HCEC 1CT (cell line): ENCODE measurements around the gene PCYT2.

Experiments used
- DNase-seq: peaks from one replicate; pipeline ENCODE4 v3.0.0-alpha.2; 2017

The PCYT2 gene

DNA sequence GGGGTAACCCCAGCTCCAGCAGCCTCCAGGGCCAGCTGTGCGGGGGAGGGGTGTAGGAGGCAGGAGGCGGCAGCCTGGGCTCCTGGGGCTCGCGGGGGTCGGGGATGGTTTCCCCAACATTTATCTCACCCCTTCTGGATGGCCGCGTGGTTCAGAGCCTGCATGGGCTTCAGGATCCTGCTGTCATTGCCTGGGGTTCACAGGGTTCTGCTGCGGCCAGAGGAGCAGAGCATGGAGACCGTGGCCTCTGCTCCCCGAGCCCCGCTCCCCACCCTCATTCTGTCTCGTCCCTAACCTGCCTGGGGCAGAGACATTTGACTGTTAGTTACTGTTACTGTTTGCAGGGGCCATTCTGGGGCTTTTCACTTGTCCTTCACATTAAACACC lies 31.0 kb upstream of the PCYT2 start:
- no peak for DNase-seq

DNA sequence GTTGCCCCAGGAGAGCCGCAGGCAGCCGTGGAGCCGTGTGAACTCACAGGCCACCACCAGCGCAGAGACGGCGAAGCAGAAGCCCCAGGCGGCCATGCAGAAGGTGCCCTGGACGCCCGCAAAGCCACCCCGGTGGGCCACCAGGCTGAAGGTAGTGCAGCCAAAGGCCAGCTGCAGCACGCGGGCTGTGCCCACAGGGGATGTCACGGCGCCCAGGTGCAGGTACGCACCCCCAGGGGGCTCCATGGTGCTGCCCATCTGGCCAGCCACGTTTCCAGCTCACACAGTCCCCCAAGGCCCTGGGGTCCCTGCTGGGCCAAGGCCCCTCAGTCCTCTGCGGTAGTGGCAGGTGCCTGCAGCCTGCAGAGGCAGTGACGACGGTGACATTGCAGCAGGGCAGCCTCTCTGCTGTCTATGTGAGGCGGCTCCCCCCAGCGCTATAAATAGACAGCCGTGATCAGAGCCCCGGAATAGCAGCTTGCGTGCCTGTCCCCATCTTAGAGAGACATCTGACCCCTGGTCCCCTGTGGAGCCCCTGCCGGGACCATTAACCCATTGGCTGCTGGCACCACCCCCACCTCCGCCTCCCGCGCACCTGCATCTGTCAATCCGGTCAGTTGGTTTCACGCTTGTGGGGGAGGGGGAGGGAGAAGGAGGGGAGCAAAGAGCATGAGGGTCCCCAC lies 30.4 kb upstream of the PCYT2 start:
- no peak for DNase-seq

DNA sequence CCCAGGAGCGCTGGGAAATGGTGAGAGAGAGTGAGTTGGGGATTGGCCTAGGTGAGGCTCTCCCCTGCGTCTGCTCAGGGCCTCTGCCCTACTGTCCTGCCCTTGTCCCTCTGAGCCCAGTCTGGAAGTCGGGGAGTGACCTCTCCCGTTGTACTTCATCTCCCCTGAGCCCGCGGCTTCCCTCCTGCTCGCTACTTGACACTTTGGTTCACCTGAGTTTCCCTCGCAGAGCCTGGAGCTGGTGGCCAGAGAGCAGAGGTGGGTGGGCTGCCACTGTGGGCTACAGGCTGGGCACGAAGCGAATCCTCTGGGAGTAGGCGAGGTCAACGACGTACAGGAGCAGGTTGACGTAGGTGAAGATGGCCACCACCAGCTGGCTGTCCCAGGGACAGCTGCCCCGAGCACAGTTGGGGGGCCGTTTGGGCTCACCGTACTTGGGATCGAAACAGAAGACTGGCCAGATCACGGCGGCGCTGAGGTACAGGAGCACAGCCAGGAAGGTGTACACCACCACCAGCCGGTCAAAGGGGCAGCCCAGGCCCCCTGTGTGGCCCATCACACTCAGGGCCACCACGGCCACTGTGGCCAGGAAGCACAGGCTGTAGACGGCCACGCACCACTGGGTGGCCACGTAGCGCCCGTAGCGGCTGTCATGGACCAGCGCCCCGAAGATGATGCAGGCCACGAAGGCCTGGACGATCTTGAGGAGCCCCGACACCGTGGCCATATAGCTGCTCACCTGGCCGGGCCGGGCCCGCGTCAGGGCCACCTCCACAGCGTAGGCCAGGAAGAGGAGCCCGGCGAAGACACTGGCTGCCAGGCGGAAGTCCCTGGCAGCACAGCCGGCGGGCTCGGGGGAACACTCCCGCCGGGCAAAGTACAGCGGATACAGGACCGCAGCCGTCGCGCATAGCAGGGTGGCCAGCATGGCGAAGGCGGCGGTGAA lies 29.6 kb upstream of the PCYT2 start:
- no peak for DNase-seq

DNA sequence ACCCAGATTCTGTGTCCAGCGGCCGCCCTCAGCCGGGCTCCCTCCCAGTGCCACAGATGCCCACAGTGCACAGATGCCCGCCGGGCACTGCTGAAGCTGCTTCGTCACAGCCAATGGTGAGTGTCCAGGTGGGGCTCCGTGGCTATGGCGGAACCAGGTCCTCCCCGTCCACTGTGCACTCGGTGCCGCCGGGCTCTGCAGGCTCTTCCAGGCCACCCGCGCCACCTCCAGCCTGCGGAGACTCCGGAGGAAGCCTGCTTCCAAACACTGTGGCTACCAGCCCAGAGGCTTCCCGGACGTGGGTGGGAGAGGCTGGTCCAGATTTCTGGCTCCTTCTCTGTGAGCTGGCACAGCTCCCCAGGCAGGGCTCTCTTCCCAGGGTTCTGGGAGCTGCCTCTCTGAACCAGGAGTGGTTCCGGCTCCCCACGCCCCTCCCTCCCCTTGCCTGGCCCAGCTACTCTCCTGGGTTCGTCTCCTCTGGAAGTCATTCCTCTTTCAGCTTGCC lies 28.7 kb upstream of the PCYT2 start:
- no peak for DNase-seq

DNA sequence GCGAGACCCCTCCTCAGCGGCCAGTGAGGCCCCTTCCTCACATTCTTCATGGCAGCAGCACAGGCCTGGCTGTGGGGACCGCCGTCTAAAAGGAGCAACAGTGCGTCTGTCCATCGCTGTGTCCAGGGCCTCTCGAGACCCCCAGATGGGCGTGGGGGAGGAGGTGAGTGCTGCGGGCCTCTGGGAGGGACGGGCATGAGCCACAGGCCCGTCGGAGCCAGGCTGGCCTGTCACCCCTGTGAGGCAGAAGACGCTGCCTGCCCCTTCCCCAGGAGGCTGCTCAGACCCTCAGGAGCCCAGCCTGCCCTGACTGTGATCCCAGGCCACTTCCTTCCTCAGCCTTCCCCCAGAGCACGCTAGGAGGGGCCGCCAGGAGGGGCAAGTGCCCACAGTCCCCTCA lies 28.0 kb upstream of the PCYT2 start:
- no peak for DNase-seq

DNA sequence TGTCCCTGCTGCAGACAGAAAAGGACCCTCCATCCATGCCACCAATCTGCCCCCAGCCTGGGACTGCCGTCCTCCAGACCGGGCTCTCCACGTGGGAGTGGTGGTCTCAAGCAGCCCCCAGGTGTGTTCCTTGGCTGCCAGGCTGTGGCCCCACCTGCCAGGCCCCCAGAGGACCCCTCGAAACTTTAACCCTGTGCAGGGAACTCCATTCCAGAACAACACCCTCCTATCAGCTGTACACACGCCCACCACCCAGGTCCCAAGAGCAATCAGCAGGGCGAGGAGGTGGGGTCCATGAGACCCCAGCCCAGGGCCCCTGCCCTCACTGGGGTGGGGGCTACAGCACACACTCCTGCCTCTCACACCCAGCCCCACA lies 24.5 kb upstream of the PCYT2 start:
- no peak for DNase-seq

DNA sequence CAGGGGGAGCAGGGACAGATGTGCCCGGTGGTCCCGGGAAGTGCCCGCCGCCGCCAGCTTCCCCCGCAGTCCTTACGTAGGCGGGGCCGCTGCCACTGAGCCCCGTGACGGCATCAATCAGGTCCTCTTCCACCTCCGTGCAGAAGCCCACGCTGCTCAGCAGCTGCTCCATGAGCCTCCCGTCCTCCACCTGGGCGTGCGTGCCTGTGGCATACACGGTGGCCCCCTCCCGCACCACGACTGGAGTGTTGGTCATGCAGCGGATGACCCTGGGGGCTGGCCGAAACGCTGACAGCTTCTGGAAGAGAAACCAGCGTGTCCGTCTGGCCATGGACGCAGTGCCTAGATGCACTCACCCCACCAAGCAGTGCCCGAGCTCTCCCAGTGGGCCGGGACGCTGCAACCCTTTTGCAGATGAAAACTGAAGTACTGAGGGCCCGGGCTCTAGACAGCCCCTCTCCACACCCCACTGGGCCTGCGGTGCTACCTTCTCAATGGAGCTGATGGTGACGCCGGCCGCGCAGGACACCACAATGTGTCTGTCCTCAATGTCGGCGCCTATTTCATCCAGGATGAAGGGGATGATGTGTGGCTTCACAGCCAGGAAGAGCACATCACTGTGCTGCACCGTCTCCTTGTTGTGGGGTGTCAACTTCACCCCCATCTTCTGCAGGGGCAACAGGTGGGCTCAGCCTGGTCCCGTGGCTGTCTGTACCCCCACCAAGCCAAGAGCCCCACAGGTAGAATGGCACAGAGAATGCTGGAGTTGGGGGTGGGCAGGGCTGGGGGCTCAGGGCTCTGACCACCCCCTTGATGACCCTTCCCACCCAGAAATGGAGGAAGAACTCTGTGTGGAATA lies 23.9 kb upstream of the PCYT2 start:
- no peak for DNase-seq

DNA sequence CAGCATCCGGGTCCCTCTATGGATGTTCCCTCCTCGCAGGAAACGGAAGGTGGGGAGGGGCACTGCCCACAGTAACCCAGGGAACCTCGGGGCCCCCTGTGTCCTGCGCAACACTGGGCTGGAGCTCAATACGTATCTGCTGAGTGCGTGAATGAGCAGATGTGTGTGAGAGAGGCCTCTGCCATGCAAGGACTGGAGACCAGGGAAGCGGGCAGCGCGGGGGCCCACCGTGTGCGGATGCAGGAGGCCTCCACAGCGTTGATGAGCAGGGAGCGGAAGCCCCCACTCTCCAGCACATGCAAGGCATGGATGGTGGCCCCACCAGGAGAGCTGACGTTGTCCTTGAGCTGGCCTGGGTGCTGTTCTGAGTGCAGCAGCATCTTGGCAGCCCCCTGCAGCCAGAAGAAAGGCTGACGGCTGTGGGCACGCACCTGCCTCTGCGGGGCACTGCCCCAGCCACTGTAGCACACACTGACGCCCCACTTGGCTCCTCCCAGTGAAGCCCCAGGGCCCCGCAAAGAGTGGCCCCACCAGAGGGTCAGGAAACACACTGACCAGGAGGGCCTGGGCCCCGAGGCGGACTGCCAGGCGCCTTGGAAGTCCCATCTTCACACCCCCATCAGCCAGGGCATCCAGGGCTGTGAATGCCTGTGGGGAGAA lies 23.0 kb upstream of the PCYT2 start:
- DNase-seq, result no peak

DNA sequence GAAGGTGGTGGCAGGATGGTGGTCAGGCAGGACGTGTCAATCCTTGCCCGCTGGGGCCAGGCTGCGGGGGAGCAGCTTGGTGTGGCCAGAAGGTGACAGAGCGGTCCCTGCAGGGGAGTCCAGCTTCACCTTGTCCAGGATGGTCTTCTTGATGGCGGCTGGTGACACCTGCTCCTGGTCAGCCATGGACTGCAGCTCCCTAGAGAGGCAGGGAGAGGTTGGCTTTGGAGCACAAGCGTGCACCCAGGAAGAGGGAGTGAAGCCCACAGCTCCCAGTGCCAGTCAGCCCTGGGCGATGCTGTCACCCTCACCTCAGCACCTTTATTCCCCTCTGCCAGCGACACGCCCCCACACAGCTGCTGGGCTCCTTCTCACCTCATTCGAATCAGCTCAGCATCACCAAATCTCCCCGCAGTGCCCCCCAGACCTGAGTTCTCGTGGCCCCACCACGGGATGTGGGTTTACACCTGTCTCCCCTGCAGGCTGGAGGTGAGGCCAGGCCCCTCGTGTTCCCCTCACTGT lies 22.0 kb upstream of the PCYT2 start:
- no peak for DNase-seq

DNA sequence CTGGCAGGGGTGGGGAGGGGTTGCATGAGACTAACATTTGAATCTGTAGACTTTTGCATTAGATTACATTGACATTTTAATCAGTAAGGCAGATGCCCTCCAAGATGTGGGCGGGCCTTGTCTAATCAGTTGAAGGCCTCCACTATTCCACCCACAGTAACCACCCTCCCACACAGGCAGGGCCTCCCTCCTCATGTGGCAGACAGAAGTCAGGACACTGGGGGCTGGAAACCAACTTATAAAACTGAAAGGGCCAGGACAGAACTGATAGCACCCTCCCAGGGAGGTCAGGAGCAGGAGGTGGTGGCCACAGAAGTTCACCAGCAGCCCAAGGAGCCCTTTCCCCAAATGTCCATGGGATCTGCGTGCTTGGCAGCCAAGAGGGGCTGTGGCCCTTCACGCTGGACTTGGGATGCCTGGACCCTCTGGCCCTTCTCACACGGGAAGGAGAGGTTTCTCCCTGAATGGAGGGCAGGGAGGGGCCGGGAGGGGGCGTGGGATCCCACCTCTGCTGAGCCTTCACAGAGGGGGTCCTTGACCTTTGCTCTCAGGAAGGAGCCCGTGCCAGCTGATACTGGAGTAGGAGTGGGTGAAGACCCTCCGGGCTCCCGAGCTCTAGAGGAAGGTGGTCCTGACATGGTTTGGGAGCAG lies 21.3 kb upstream of the PCYT2 start:
- no peak for DNase-seq

DNA sequence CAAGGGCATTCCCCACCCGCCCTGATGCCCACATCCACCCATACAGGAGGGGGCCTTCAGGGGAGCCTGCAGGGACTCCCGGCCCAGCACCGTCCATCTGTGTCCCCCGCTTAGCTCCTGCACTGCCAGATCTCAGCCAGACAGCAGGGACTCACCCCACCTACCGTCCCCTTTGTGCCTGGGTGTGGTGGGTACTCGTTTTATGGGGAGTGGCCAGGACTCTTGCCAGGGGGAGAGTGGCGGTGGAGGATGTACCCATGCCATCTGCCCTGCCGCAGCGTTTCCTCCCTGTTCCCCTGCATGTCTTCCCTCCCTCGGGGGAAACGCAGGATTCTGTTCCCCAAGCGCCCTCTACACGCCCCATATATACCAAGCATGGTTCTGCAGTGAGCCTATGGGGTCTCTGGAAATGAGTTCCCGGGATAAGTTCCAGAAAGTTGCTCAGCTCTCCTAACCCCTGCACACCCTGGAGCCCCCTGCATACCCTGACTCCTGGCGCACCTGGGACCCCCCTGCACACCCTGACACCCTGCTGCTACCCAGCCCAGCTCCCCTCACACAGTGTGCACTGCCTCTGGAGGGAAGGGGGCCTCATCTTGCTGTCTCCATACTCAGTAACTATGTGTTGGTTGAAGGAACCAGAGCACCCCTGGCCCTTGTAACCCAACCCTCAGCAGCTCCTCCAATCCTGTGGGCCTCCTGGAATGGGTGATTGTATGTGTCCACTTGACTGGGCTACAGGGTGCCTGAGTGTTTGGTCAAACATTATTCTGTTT lies 20.5 kb upstream of the PCYT2 start:
- DNase-seq, result no peak

DNA sequence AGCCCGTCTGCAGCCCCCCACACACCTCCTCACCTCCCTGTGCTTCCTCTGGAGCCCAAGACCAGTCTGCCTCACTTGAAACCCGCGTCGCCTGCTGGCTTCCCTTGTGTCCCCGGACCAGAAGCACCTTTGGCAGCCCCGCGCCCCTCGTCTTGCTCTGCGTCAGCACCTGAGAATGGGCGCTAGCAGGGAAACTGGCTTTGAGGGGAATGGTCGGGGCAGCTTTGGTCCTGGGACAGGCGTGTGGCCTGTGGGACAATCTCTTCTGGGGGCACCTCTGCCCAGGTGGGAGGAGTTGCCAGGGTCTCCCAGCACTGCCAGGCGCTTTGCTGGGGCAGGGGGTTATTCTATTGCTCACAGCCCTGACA lies 20.0 kb upstream of the PCYT2 start:
- no peak for DNase-seq

DNA sequence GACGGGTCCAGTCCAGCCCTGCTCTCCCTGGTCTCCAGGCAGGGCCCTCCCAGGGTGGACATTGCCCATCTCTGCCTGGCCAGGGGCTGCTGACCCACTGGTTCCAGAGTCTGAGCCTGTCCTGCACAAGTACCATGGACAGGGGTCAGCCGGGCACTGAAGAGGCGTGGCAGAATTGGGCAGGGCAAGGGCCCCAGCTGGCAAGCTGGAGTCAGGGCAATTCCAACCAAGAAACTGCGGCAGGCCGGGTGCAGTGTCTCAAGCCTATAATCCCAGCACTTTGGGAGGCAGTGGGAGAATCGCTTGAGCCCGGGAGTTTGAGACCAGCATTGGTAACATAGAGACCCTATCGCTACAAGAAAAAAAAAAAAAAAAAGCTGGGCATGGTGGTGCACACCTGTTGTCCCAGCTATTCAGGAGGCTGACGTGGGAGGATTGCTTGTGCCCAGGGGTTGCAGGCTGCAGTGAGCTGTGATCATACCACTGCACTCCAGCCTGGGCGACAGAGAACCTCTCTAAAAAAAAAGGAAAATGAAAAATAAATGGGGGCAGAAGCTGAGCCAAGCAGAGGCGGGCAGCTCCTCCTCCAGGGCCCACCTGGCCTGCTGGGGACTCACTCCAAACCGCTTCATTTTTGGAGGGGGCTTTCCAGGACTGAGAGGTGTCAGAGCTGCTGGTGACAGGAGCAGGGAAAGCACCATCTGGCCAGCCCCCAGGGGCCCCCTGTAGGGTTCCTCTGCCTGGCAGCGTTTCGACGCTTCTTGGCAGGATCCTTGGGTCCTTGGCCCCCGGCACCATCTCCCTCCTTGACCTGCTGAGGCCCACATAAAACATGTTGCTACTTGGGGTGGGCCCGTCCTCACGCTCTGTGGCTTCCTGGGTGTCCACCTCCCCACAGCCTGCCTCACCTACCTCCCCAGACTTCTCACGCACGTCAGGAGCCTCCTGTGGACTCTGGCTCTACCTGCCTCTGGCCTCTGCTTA lies 19.2 kb upstream of the PCYT2 start:
- no peak for DNase-seq

DNA sequence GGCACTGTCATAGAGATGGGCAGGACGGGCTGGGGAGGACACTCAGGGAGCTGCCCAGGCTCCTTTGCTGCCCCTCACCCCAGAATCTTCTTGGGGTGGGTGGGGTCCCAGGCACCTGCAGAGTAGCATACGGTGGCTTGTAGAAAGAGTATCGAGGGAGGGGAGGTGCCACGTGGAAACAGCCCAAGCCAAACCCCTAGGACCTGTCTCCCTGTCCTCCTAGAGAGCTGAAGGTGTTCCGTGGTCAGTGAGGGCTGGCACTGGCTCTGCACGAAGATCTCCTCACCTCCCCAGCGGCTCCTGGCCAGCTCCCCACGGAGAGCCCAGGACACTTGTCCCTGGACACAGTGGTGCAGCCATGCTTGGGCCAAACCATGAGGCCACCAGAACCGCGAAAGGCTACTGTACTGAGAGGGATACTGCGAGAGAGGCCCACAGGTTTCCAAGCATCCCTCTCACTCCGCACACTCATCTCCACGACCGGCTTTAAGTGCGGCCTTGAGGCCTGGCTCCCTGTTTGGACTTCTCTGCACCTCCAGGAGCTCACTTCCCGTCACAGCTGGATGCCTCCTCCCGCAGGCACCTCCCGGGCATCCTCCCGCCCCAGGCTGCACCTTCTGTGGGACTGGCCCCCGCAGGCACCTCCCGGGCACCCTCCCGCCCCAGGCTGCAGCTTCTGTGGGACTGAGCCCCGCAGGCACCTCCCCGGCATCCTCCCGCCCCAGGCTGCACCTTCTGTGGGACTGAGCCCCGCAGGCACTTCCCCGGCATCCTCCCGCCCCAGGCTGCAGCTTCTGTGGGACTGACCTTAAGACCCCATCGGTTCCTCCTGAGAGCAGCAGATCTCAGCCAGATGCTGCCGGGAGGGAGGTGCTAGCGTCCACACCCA lies 18.3 kb upstream of the PCYT2 start:
- no peak for DNase-seq

DNA sequence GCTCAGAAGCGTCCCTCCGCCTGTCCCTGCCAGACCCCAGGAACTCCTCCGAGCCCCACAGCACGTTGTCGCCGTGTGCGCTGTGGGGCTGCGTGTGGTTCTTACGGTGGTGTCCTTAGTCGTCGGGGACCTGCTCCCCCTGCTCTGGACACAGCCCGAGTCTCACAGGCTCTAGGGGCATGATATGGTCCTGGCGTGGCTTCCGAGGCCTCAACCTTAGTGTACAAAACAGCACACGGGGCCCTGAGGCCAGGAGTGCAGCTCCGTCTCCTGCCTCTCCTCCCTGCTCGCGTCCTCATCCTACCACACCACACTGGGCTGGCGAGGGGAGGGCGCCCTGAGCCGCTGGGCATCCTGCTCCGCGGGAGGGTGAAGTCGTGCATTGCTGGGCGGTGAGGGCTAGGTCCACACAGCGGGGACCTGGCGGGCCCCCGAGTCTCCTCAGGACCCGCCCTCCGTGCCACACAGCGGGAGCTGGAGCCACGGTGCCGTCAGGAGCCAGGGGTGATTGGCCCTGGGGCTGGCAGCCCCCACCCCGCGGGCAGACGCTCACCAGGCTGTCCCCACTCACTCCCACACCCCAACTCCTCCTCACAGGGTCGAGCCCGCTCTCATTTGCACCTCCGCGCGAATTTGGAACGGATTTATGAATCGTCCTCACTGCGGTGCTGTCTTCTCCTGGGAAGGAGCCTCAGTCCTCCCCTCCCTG lies 17.5 kb upstream of the PCYT2 start:
- DNase-seq, result no peak

DNA sequence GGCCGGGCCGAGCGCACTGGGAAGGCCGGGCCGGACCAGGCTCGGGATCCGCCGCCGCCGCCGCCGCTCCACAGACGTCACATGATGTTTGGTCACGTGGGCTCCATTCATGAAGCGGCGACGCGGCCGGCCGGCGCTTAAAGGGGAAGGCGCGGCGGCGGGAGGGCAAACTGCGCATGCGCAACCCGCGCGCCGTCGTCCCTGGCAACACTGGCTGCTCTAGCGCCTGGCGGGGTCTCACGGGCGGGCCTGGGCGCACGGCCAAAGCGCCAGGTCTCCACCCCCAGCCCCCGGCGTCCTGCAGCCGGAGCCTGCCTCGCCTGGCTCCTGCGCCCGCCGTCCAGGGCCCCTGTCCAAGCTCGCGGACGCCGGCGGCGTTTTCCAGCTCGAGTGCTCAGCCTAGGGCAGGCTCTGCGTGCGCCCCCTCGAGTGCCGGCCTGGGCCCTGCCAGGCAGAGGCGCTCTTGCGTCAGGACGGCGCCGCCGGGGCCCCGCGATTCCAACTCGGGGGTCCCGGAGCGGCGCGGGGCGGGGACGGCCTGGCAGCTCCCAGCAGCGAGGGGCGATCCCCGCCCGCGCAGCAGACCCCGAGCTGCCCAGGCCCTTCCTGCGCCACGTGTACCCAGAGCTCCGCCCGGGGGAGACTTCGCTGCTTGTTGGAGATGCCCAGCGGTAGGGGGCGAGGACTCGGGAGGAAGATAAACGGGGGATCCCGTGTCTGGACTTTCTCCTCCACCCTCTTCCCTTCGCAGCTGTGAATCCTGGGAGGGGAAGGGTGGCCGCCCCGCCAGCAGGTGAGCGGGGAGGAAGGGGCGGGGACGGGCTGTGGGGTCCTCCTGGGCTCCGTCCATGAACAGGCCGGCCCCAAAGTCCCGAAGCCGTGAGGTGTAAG lies 16.7 kb upstream of the PCYT2 start, which contains the start of gene MAFG:
Gene MAFG (minus strand): TSS at position 83 of the 891 bp plus-strand sequence. CDS start 4,550 bp downstream, outside the sequence.
- peak; percentile 88 for DNase-seq

DNA sequence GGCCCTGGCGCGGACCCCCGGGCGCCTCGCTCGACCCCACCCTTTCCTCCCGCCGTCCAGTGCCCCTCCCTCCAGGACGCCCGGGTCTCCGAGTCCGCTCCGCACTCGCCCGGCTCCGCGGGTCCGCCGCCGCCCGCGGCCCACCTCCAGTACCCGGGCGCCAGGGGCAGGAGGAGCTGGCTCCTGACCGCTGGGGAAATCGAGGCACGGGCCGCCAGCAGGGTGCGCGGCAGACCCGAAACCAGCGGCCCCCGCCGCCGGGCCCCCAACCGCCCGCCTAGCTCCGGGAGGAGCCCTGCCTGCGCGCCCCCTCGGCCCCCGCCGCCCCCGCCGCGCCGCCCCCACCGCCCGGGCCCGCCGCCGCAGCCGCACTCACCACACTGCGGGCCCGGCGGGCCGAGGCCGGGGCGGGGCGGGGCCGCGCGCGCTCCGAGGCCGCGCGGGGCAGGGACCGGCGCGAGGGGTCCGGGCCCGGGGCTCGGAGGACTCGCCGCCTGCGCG lies 16.0 kb upstream of the PCYT2 start:
- no peak for DNase-seq
